HG02678 (cell line): Measurements from ENCODE around the gene IST1.
"Not testable (repeated sequence)": the region's sequence is repeated elsewhere in the genome, so short reads cannot be mapped to it uniquely, and the experiment has no call there.

ENCODE experiments used
- ATAC-seq: cut with Tn5 transposase; IDR thresholded peaks from one replicate; pipeline ENCODE4 v1.9.1; 2021; ENCODE audit warnings: mild to moderate bottlenecking, moderate library complexity; ENCODE audit not compliant: unreplicated experiment

The IST1 gene

DNA sequence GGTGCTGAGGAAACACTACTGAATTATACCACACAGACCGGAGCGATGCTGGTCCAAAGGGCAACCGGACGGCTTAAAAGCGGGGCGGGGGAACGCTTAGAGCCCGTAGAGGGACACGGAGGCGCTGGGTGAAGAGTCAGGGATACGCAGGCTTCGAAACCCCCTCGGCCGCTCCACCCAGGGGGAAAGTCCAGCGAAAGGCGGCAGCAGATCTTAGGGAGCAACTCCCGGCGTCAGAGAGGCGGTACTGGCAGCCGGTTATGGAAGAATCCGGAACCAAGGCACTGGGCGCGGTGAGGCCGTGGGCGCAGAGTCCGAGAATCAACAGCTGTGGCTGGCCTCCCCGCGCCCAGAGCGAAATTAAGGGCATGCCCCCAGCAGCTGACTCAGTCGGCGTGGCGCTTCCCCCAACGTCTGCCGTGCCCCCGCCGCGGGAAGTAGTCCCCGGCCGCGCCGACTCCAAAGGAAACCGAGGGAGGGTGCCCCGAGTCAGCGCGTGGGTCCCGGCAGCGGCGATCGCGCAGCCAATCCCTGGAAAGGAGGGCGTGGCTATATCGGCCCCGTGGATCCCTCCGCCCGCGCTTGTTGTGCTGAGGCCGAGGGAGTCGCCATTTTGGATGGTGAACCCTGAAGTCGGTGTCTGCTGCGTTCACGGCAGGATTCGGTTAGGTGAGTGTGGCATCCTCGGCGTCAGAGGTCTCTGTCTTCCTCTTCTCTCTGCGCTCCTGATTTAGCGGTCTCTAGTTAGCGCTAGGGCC lies at the start of gene IST1:
Gene IST1 (plus strand): TSS at position 611 of the 758 bp plus-strand sequence. CDS start 20,110 bp downstream, outside the sequence.
- ATAC-seq, result peak; percentile 83

GRCh38 chr16:71845639-71846430 lies 49.5 kb upstream of the IST1 start, which contains the start of gene ATXN1L:
TSS of gene ATXN1L (plus strand) at chr16:71845976. CDS start at chr16:71849741, 3,765 bp downstream.
- ATAC-seq, result peak; percentile 75

- ATAC-seq, result no peak
Measured at GRCh38 chr16:71846431-71846830, 48.9 kb upstream of the IST1 start.

- ATAC-seq, result no peak
Measured at GRCh38 chr16:71847096-71847495, 48.2 kb upstream of the IST1 start.

- ATAC-seq, result no peak
Measured at GRCh38 chr16:71848622-71849021, 46.7 kb upstream of the IST1 start.

DNA sequence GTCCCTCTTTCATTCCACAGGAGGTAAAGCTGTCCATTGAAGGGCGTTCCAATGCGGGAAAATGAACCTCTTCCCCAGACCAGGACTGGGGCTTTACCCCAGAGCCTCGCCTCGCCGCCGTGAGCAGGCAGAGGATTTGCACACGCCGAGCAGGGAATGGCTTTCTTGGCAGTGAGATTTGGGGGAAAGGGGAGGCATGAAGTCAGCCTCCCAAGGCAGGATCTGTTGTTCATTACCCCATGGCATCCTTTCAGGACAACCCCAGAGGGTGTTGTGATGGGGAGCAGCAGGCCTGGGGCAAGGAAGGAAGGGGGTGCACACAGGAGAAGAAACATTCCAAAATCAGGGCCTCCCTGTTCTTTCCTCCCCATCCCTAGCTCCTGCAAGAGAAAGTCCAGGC lies 43.6 kb upstream of the IST1 start:
- no peak for ATAC-seq

DNA sequence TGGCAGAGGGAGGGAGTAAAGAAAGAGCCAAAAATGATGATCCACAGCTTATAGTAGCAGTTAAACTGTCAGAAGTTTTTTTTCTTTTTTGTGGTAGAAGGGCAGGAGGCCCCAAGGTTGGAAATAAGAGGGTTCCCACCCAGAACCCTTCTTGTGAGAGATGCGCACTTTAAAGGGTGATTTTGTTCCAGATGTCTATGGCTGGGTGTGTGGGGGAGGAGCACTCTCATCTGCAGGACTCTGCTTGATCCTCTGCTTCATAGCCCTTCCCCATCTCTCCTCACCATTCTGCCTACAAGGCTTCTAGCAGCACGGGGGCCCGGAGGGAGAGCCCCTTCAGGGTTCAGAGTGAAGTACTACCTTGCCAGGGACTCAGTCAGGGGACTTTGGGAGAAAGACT lies 43.2 kb upstream of the IST1 start:
- no peak for ATAC-seq

- ATAC-seq, result no peak
Measured at GRCh38 chr16:71852561-71852960, 42.8 kb upstream of the IST1 start.

- peak; percentile 74 for ATAC-seq
Measured at GRCh38 chr16:71853413-71853812, 41.9 kb upstream of the IST1 start.

DNA sequence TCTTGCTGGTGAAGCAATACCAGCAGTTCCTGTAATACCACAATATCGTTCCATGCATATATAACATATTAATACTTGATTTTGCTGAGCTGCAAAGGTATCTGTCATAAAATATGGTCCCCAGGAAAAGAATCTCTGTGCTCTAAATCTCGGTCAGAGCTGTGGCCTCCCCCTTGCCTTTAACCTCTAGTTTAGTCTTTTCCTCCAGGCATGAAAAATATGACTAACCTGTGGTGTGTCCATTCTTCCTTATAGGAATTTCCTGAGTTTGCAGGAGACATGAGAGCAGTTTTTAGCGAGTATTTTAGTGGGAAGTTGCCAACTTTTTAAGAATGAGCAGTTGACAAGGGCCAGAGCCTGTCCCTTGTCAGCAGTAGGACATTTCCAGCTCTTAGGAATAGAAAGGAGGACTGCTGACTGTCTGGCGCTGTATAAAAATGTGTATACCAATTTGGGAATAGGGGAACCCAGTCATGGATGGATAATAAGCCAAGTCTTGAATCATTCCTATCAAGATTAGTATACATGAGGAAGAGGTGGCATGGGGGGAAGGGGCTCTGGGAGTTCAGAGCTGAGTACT lies 40.9 kb upstream of the IST1 start:
- no peak for ATAC-seq

DNA sequence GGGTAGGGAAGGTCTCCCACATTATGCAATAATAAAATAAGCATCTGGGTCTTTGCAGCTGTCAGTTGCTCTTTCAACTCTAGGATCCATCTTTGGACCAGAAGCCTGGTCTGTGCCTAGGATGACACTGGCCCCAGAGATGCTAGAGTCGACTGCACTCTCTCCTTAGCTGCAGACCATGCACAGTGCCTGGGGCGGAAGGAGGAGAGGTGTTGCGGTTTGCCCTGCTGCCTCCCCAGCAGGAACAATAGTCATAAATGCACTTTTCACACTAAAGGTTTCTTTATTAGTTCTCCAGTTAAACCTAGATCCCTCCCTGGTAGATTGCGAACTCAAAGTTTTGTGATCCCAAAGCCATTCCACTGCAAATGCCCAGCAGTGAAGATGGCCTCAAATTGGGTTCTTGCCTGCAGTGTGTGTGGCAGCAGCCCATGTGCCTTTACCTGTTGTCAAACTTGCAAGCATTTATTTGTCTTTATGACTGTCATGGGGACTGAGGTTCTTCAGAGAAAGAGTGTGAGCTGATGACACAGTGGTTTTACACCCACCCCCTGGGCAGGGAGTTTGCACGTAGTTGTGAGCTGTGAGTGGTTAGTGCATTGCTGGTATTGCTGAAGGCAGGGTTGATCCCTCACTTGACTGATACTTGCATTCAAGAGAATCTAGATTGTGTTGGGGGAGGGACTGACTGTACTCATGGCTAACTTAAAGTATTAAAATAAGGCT lies 39.2 kb upstream of the IST1 start:
- no peak for ATAC-seq

GRCh38 chr16:71859762-71860521 lies 35.4 kb upstream of the IST1 start:
- no peak for ATAC-seq

GRCh38 chr16:71863995-71864394 lies 31.3 kb upstream of the IST1 start:
- ATAC-seq, result no peak

- no peak for ATAC-seq
Measured at GRCh38 chr16:71865173-71865863, 30.0 kb upstream of the IST1 start.

- not testable (repeated sequence) for ATAC-seq
Measured at GRCh38 chr16:71867175-71867574, 28.2 kb upstream of the IST1 start.

DNA sequence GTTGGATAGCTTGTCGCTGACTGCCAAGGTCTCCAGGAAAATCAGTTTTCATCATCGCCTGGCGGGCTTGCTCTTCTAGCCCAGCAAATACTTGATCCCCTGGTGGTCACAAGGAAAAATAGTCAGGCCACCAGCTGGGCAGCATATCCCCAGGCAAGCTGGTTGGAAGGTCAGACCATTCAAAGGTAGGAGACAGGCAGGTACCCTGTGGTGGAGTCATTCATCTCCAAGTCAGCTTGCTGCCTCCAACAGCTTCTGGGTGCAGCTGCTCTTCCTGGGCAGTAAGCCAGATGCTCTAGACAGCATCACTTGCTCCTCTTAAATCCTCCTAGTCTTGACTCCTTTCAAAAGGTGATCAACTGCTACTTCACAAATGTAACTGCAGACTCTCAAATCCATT lies 27.4 kb upstream of the IST1 start:
- no peak for ATAC-seq

GRCh38 chr16:71869089-71869488 lies 26.2 kb upstream of the IST1 start:
- no peak for ATAC-seq

GRCh38 chr16:71870818-71871217 lies 24.5 kb upstream of the IST1 start:
- no peak for ATAC-seq

DNA sequence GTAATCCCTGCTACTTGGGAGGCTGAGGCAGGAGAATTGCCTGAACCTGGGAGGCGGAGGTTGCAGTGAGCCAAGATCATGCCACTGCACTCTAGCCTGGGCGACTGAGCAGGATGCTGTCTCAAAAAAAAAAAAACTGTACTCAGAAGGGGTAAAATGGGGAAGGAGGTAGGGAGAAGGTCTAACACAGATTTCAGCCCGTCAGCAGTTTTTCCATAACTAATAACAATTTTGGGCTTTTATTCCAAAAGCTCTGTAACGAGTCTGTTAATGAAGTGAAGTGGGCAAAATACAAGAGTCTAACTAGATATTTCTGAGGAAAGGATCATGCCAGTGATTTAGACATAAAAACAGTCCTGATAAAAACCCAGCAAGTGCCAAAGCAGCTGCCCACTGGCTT lies 22.1 kb upstream of the IST1 start:
- ATAC-seq, result no peak

DNA sequence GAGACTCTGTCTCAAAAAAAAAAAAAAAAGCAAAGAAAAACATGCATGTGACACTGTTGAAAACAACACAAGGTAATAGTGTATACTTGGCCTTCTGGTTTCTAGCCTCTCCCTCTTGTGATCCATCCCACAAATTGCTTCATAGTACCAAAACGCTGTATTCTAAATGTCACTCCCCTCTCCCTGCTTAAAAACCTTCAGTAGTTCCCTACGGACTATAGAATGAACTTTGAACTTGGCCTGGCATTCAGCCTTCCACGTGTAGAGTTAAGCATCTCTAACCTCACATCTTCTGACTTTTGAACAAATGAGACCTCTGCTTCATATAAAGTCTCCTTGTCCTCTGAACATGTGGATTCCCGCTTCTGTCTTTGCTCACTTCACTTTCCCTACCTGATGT lies 16.4 kb upstream of the IST1 start:
- ATAC-seq, result no peak
